Coronary artery (tissue), 2 donors: ENCODE results near the gene NME8.

Experiments
- DNase-seq: peaks from one replicate; pipeline ENCODE4 v3.0.0-alpha.2; 2017; ENCODE audit warnings: low spot score
- H3K27ac ChIP-seq, 2 donors: fragments of 200-600 bp; sonication (generic); one replicate each; pipeline ENCODE4 v1.5.1; 2016 to 2019
- H3K4me3 ChIP-seq: fragments of 200-600 bp; sonication (generic); 2 replicates; pipeline ENCODE4 v1.5.1; 2016; ENCODE audit warnings: mild to moderate bottlenecking, moderate library complexity
- TF ChIP-seq, protein P1 (sequence below): fragments of 200-600 bp; sonication (generic); IDR thresholded peaks from one replicate; pipeline ENCODE4 v1.5.1; 2019; ENCODE audit warnings: antibody characterized with exemption

The NME8 gene

DNA sequence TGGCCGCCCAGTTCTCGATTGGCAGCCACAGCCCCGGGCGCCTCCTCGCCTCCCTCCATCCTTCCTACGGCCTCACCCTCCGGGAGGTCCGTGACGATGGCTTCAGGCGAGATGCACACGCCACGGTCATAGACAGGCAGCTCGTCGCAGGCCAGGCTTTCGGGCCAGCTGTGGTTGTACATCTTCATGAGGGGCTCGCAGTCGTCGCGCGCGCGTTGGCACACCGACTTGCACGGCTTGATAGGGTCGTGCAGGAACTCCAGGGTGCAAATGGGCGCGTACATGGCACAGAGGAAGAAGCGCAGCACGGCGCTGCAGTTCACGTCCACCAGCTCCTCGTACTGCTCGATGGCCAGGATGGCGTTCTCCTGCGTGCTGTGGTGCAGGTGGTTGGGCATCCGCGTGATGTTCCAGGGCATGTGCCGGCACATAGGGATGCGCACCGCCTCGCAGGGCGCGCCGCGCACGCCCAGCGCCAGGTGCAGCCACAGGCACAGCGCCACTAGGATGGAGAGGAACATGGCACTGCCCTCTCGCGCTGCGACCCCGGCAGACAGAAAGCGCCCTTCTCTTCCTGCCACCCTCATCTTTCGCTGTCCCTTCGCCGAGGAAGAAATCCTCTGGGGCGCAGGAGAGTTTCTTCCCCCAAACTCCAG, 67.7 kb downstream of the NME8 start:
- Histone ChIP-seq H3K4me3 (peak overlapping the region; percentile 76), H3K27ac (peak overlapping the region; percentile 84 to 89)
- TF ChIP-seq, protein P1, sequence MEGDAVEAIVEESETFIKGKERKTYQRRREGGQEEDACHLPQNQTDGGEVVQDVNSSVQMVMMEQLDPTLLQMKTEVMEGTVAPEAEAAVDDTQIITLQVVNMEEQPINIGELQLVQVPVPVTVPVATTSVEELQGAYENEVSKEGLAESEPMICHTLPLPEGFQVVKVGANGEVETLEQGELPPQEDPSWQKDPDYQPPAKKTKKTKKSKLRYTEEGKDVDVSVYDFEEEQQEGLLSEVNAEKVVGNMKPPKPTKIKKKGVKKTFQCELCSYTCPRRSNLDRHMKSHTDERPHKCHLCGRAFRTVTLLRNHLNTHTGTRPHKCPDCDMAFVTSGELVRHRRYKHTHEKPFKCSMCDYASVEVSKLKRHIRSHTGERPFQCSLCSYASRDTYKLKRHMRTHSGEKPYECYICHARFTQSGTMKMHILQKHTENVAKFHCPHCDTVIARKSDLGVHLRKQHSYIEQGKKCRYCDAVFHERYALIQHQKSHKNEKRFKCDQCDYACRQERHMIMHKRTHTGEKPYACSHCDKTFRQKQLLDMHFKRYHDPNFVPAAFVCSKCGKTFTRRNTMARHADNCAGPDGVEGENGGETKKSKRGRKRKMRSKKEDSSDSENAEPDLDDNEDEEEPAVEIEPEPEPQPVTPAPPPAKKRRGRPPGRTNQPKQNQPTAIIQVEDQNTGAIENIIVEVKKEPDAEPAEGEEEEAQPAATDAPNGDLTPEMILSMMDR = no peak
- peak; percentile 79 for DNase-seq

DNA sequence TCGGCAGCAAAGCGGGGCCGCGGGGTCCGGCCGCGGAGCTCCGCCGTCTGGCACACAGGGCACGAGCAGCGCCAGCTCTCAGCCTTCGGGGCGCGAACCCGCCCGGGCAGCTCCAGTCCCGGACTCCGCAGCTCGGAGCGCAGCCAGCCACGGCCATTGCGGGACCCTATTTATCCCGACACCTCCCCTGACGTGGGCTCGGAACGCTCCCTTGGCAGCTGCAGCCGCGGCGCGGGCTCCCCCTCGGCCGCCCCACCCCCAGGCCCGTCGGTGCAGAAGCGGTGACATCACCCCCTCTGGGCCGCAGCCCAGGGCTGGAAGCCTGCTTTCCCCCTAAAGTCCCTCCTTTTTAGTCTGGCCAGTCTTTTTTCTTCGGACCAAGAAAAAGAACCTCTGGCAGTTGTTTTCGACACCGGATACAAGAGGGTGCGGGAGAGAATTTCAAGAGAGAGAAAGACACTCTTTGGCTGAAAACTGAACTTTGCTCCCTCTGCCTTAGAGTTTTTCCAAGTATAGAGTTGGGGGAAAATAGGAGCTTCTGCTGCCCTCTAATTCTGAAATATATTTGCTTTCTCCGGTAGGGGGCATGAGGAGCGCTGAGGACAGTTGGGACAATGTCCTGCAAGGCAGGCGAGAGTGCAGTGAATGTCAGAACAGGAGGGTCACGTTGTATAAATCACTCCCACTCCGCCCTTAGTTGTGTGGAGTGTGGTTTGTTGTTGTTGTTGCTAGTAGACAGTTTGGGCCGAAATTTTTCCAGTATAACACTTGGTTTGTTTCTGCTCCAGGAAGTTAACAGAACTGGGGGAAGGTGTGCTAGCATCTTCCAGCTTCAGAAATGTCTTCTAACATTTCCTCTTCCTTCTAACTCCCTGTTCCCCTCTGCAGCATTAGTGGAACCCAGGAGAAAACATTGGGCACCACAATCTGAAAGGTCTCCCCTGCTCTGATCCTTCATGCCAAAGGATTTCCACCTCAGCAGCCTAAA, 68.6 kb downstream of the NME8 start, which contains the start of gene SFRP4:
Gene SFRP4 (minus strand): TSS at position 145 of the 988 bp plus-strand sequence. CDS start 280 bp downstream, outside the sequence.
- Histone ChIP-seq H3K4me3 (peak within 1 kb of the TSS; percentile 76), H3K27ac (peak within 1 kb of the TSS; percentile 84 to 89)
- TF ChIP-seq, protein P1 = peak; percentile 56
- DNase-seq = peak; percentile 86

DNA sequence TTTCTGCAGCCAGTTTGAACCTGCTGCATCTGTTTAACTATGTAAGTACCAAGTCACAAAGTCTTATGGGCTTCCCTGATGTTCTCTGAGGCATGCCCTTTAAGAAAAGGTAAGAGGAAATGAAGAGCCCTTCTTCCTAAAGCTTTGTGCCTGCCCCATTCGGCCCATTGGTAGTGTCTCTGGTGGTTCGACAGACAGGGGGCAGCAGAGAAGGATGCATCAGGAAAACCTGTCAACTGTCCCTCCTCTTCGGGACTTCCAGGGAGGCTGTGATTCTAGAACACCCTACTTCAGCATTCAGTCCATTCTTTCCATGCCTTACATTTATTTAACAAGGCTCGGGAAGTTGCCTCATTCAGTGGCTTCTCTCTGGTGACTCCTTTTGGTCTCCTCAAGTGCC, 70.1 kb downstream of the NME8 start:
- TF ChIP-seq, protein P1 = no peak
- Histone ChIP-seq H3K27ac (no peak overlapping the region), H3K4me3 (no peak overlapping the region)
- DNase-seq = no peak

DNA sequence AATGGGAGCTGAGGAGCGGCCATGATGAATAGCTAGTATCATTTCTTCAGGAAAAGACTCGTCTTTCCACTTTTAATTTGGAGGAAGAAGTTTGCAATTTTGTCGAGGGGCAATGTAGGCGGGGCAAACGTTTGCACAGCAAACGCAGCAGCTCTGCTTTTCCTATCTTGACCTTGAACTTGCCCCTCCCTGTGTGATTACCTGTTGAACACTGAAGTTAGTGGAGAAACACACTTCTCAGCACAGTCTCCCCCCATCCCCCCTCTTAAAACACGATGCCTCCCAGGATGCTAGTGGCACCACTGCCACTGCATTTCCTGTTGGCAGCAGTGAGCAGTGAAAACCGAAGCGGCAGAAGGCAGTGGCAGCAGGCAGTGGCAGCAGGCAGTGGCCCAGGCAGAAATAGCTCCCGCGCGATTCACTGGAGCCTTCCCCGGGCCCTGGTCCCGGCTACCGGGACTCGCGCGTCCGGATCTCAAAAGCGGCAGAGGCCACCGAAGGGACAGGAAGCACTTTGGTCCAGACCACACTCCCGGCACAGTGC, 72.0 kb downstream of the NME8 start, which contains the start of gene EPDR1:
Gene EPDR1 (plus strand): TSS at position 336 of the 544 bp plus-strand sequence. CDS start 300 bp downstream, outside the sequence.
- Histone ChIP-seq H3K27ac (peak within 1 kb of the TSS; percentile 95 to 97), H3K4me3 (peak within 1 kb of the TSS; percentile 96)
- TF ChIP-seq, protein P1 = no peak
- DNase-seq = peak; percentile 75

DNA sequence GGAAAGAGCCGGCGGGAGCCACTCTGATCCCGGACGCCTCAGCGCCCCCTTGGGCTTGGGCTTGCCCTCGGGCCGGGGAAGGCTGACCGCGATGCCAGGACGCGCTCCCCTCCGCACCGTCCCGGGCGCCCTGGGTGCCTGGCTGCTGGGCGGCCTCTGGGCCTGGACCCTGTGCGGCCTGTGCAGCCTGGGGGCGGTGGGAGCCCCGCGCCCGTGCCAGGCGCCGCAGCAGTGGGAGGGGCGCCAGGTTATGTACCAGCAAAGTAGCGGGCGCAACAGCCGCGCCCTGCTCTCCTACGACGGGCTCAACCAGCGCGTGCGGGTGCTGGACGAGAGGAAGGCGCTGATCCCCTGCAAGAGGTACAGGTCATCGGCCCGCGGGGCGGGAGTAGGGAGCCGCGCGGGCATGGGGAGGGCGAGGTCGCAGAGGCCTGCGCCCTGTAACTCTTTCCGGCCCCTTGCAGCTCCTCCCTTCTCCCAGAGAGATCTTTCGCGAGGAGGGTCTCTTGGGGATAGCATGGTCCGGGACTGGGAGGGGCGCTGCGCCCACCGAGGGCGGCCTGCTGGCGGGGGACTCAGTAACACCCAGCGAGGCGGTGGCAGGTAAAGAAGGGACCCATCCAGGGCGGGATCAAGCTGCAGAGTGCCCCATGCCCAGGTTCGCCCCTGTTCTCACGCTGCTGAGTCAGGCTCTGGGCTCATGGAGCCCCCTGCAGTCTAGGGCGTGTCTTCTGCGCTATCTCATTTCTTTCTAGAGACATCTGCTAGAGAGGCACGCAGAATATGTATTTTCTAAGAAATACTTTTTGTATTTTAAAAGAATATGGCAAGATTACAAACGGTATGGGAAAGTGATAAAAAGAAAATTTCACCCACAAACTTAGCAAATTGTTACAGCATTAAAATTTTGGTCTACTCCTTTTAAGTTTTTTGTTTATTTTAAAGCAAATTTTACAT, 72.7 kb downstream of the NME8 start:
- DNase-seq = peak; percentile 79
- Histone ChIP-seq H3K27ac (peak overlapping the region; percentile 95 to 97), H3K4me3 (peak overlapping the region; percentile 96)
- TF ChIP-seq, protein P1 = no peak

DNA sequence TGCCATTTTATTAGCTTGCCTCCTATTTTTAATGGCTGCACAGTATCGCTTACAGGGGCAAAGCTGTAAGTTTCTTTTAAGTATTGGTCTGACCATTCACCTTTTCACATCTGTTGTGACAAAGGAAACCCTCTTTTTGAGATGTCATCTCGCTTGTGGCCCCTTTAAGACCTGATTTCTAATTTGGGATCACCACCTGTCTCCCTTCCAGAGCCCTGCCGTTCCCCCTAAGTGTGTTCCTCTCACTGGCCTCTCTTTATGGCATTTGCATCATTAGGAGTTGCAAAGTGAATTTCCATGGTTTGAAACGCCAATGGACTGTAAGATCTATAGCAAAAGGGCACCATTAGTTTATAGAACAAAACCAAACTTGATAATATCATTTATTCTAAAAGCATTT, 73.5 kb downstream of the NME8 start:
- no peak overlapping the region for H3K27ac ChIP-seq
- H3K4me3 ChIP-seq = peak overlapping the region; percentile 96
- no peak for DNase-seq
- TF ChIP-seq, protein P1 = no peak
